Measurements from ENCODE around the gene APOLD1. TPM values are rescaled to one million over a fixed set of nuclear protein-coding genes. Genes with fewer than 3 reads are reported as not detected.
A peak's percentile ranks its signal among the peaks of the same experiment; 100 is the strongest.
"Not testable (repeated sequence)": the region's sequence is repeated elsewhere in the genome, so short reads cannot be mapped to it uniquely, and the experiment has no call there.

APOLD1 gene, protein sequence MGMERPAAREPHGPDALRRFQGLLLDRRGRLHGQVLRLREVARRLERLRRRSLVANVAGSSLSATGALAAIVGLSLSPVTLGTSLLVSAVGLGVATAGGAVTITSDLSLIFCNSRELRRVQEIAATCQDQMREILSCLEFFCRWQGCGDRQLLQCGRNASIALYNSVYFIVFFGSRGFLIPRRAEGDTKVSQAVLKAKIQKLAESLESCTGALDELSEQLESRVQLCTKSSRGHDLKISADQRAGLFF
- 1.4 TPM for polyA plus RNA-seq (2013, experiment 1 of 2)
- 4.1 TPM for polyA plus RNA-seq (2013, experiment 2 of 2)

DNA sequence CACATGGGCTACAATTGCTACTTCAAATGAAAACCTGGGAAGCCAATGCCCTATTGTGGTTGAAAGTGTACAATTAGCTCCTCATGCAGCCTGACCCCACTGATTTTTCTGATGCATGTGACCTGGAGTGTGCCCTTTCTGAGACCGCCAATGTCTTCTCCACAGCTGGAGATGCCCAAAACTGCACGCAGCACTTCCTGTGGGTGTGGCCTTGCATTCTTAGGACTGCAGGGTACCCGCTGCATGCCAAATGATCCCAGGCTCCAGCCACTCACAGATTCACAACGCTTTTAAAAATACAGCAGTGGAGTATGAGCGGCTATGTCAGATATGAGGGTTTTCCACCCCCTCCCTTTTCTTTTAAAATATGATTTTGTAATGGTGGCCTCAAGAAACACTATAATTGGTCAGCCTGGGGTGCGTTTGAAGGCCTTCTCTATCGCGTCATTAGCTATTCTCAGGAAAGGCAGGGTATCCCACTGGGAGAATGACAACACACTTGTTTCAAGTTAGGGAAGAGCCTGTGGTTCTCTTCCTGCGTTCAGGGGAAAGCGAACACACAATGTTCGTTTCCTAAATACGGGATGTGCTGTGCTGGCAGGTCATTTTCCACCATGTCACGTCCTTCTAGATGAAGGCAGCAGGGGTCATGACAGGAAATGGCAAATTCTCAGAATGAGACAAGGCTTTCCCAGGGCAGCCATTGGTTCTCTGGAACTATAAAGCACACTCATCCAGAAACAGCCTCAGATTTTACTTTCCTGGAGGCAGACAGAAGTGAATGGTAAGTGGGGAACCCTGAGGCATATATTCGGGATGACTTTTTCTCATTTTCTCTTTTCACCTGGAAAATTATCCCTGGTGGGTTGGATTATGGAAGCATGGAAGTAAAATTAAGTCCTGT lies at the start of gene APOLD1:
Gene APOLD1, plus strand, starts transcription at position 749 of the 904 bp plus-strand sequence. Its CDS starts 33 bp downstream, at position 782.
- Histone ChIP-seq H3K4me3 (ENCODE audit: low read length) (peak within 1 kb of the TSS; percentile 63), H3K36me3 (ENCODE audit: insufficient read depth, low read length) (no peaks in the 10 kb centered on the region), H3K27me3 (ENCODE audit: insufficient read depth, low read length) (peaks cover 43% of the 10 kb centered on the region), H3K9ac (ENCODE audit: low read depth, low read length) (no peak within 1 kb of the TSS), H3K4me1 (ENCODE audit: insufficient read depth, low read length) (peaks cover 19% of the 10 kb centered on the region; the same call in 1 of the 2 replicates), H3K27ac (ENCODE audit: low read depth, low read length) (peak within 1 kb of the TSS; percentile 59; the same call in 1 of the 2 replicates), H3K9me3 (ENCODE audit: insufficient read depth, low read depth, low read length) (no peaks in the 10 kb centered on the region)
- 21% methylated on average over 12 of the region's 14 CpGs for WGBS

GRCh38 chr12:12736759-12737676 lies 48.4 kb upstream of the APOLD1 start:
- WGBS, result 78% methylated on average over 8 of the region's 9 CpGs
- no peak overlapping the region for H3K4me3 ChIP-seq (ENCODE audit: low read length)

DNA sequence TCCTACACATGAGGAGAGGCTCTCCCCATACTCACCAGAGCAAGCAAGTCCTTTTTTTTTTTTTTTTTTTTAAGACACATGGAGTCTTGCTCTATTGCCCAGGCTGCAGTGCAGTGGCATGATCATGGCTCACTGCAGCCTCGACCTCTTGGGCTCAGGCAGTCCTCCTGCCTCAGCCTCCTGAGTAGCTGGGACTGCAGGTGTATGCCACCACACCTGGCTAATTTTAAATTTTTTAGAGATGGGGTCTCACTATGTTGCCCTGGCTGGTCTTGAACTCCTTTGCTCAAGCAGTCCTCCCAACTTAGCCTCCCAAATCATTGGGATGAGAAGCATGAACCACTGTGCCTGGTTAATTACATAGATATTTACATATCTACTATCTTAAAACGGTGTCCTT lies 47.3 kb upstream of the APOLD1 start:
- not testable (repeated sequence) for H3K27ac ChIP-seq (ENCODE audit: low read depth, low read length); H3K4me3 ChIP-seq (ENCODE audit: low read length); H3K9ac ChIP-seq (ENCODE audit: low read depth, low read length); H3K36me3 ChIP-seq (ENCODE audit: insufficient read depth, low read length); H3K9me3 ChIP-seq (ENCODE audit: insufficient read depth, low read depth, low read length); H3K4me1 ChIP-seq (ENCODE audit: insufficient read depth, low read length); H3K27me3 ChIP-seq (ENCODE audit: insufficient read depth, low read length)
- 65% methylated on average over 2 of the region's 2 CpGs for WGBS

More at GRCh38 chr12:12736759-12737676, 48.4 kb upstream of the APOLD1 start:
- H3K27me3 ChIP-seq (ENCODE audit: insufficient read depth, low read length), result no peaks in the 10 kb centered on the region
- H3K36me3 ChIP-seq (ENCODE audit: insufficient read depth, low read length), result no peaks in the 10 kb centered on the region
- no peaks in the 10 kb centered on the region for H3K4me1 ChIP-seq (ENCODE audit: insufficient read depth, low read length)
- no peaks in the 10 kb centered on the region for H3K9me3 ChIP-seq (ENCODE audit: insufficient read depth, low read depth, low read length)
- H3K9ac ChIP-seq (ENCODE audit: low read depth, low read length), result no peak overlapping the region
- no peak overlapping the region for H3K27ac ChIP-seq (ENCODE audit: low read depth, low read length)

DNA sequence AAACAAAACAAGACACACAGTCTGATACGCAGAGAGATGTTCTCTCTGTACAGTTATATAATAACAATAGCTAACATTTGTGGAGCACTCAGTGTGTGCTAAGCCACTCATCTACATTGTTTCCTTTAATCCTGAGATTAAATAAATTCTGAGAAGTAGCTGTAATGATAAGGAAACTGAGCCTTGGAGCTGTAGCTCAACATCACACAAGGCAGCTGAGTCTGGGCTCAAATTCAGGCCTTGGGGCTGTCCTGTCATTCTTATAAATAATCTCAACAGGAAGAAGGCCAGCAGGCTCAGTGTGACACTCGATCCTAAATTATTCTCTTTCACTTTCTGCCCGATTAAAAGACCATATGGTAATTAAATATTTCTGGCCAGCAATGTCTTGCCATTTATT lies 43.8 kb upstream of the APOLD1 start:
- 88% methylated on average over 3 of the region's 3 CpGs for WGBS
- Histone ChIP-seq H3K27ac (ENCODE audit: low read depth, low read length) (no peak overlapping the region), H3K4me3 (ENCODE audit: low read length) (no peak overlapping the region), H3K9ac (ENCODE audit: low read depth, low read length) (no peak overlapping the region), H3K4me1 (ENCODE audit: insufficient read depth, low read length) (no peaks in the 10 kb centered on the region; the same call in 1 of the 2 replicates), H3K27me3 (ENCODE audit: insufficient read depth, low read length) (no peaks in the 10 kb centered on the region), H3K9me3 (ENCODE audit: insufficient read depth, low read depth, low read length) (no peaks in the 10 kb centered on the region), H3K36me3 (ENCODE audit: insufficient read depth, low read length) (no peaks in the 10 kb centered on the region)

DNA sequence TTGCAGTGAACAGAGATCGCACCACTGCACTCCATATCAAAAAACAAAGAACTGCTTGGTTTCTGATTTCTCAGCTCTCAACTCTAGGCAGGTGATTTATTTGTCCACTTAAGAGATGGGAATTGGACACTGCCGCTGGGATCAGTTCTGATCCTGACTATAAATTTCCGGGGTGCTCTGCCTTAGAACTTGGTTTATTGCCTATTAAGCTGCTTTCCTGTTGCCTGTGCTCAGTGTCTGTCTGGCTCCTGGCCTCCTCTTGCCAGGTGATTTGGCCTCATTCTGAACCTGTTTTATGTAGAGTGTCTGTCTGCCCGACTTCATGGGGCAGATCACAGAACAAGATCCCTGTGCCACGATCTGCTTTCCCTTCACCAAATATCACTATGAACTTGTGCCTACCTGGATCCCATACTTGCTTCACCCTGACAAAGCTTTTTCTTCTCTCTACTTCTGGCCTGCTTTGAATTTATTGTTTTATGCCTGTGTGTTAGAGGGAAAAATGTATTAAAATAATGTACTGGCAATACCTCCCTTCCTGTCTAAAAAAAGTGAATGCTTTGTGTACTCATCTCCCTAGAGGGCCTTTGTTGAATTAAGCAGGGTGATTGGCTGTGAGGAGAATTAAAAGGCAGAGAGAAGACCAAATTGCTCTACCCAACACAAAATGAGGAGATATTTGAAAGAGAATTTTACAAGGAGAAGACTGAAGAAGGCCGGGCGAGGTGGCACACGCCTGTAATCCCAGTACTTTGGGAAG lies 40.7 kb upstream of the APOLD1 start:
- Histone ChIP-seq H3K9me3 (ENCODE audit: insufficient read depth, low read depth, low read length) (no peaks in the 10 kb centered on the region), H3K4me1 (ENCODE audit: insufficient read depth, low read length) (no peaks in the 10 kb centered on the region; the same call in 1 of the 2 replicates), H3K9ac (ENCODE audit: low read depth, low read length) (no peak overlapping the region), H3K27ac (ENCODE audit: low read depth, low read length) (no peak overlapping the region), H3K27me3 (ENCODE audit: insufficient read depth, low read length) (no peaks in the 10 kb centered on the region), H3K36me3 (ENCODE audit: insufficient read depth, low read length) (no peaks in the 10 kb centered on the region), H3K4me3 (ENCODE audit: low read length) (no peak overlapping the region)
- 95% methylated on average over 8 of the region's 8 CpGs for WGBS

DNA sequence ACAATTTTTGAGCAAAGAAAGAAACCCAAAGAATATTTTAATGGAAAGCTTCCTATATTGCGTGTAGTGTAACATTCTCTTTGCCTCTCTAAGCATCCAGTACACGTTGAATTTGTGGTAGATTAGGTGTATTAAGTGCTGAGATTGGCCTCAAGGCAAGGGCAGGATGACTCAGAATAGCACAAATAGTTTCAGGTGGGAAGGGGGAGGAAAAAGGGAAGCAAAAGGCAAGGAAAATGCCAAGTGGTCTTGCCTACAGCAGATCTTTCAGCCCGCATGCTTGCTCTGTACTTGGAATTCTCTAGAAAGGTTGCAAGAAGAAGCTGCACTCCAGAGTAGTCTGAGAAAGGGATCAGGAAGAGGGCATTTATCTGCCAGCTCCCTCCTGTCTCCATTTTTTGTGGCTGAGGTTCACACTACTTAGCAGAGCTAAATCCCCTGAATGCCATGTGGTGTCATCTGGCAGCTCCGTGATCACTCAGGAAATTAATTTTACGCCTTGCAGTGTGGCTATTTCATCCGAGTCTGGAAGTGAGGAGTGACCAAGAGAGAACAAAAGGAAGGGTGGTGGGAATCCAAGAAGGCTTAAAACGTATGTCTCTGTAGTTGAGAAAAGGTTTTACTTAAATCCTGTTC lies 39.8 kb upstream of the APOLD1 start:
- Histone ChIP-seq H3K4me3 (ENCODE audit: low read length) (no peak overlapping the region), H3K27me3 (ENCODE audit: insufficient read depth, low read length) (no peaks in the 10 kb centered on the region), H3K36me3 (ENCODE audit: insufficient read depth, low read length) (no peaks in the 10 kb centered on the region), H3K9me3 (ENCODE audit: insufficient read depth, low read depth, low read length) (no peaks in the 10 kb centered on the region), H3K9ac (ENCODE audit: low read depth, low read length) (no peak overlapping the region), H3K4me1 (ENCODE audit: insufficient read depth, low read length) (no peaks in the 10 kb centered on the region; the same call in 1 of the 2 replicates), H3K27ac (ENCODE audit: low read depth, low read length) (no peak overlapping the region)
- 79% methylated on average over 6 of the region's 7 CpGs for WGBS

DNA sequence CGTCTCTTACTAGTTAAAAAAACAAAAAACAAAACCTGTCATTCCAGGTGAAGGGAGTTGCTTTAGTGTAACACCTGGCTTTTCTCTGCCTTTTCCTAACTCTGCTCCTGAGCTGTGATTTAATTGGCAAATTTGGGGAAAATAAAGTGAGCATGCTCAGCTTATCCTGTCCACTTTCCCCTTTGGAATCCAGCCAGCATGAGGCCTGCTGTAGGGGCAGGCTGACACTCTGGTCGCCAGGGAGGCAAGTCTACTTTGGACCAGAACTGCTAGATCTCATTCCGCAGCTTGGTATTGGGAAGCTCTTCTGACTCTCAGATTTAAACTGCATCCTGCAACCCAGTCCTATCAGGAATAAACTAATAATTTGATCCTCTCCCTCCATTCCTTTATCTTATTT lies 38.2 kb upstream of the APOLD1 start:
- 84% methylated on average over 3 of the region's 3 CpGs for WGBS
- no peak overlapping the region for H3K4me3 ChIP-seq (ENCODE audit: low read length)
- H3K27ac ChIP-seq (ENCODE audit: low read depth, low read length), result no peak overlapping the region

GRCh38 chr12:12748044-12748443 lies 37.4 kb upstream of the APOLD1 start:
- Histone ChIP-seq H3K36me3 (ENCODE audit: insufficient read depth, low read length) (no peaks in the 10 kb centered on the region), H3K4me1 (ENCODE audit: insufficient read depth, low read length) (no peaks in the 10 kb centered on the region; the same call in 1 of the 2 replicates), H3K27ac (ENCODE audit: low read depth, low read length) (no peak overlapping the region), H3K4me3 (ENCODE audit: low read length) (no peak overlapping the region), H3K9ac (ENCODE audit: low read depth, low read length) (no peak overlapping the region), H3K9me3 (ENCODE audit: insufficient read depth, low read depth, low read length) (no peaks in the 10 kb centered on the region), H3K27me3 (ENCODE audit: insufficient read depth, low read length) (no peaks in the 10 kb centered on the region)
- WGBS, result 87% methylated on average over 2 of the region's 3 CpGs

More for the DNA sequence above, 38.2 kb upstream of the APOLD1 start:
- no peak overlapping the region for H3K9ac ChIP-seq (ENCODE audit: low read depth, low read length)
- no peaks in the 10 kb centered on the region for H3K9me3 ChIP-seq (ENCODE audit: insufficient read depth, low read depth, low read length)
- H3K27me3 ChIP-seq (ENCODE audit: insufficient read depth, low read length), result no peaks in the 10 kb centered on the region
- no peaks in the 10 kb centered on the region; the same call in 1 of the 2 replicates for H3K4me1 ChIP-seq (ENCODE audit: insufficient read depth, low read length)
- H3K36me3 ChIP-seq (ENCODE audit: insufficient read depth, low read length), result no peaks in the 10 kb centered on the region

DNA sequence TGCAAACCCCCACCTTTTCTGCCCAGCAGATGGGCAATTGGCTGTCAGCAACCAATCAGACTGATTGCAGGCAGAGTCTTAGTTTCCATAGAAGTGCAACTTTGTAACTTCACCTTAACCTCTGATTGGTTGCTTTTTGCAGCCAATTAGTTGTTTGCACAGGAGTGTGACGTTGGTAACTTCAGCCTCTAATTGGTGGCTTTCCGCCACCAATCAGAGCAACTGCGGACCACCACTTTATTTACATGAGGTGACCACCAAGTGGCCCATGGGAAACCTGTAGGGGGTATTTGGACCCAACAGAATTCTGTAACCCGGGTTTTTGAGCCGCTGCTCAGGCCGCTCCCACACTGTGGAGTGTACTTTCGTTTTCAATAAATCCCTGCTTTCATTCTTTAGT lies 36.0 kb upstream of the APOLD1 start:
- Histone ChIP-seq H3K9me3 (ENCODE audit: insufficient read depth, low read depth, low read length) (no peaks in the 10 kb centered on the region), H3K27me3 (ENCODE audit: insufficient read depth, low read length) (no peaks in the 10 kb centered on the region), H3K4me3 (ENCODE audit: low read length) (no peak overlapping the region), H3K36me3 (ENCODE audit: insufficient read depth, low read length) (no peaks in the 10 kb centered on the region), H3K27ac (ENCODE audit: low read depth, low read length) (no peak overlapping the region), H3K4me1 (ENCODE audit: insufficient read depth, low read length) (no peaks in the 10 kb centered on the region; the same call in 1 of the 2 replicates), H3K9ac (ENCODE audit: low read depth, low read length) (no peak overlapping the region)
- 94% methylated on average over 7 of the region's 7 CpGs for whole genome bisulfite sequencing

DNA sequence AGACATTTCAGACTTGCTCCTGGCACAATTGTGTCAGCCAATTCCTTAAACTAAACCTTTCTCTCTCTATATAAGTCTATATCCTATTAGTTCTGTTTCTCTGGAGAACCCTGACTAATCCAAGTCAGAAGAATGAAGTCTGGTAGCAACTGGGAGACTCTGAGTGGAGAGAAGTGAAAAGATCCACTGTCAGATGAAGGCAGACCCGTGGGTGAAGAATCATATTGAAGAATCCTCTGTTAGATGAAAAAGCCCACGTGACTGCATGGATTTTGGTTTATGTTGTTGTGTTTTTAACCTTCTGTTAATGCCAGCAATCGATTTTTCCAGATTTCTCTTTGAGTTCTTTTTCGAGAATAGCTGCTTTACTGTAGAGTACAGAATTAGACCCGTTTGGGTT lies 29.5 kb upstream of the APOLD1 start:
- Histone ChIP-seq H3K27me3 (ENCODE audit: insufficient read depth, low read length) (no peaks in the 10 kb centered on the region), H3K27ac (ENCODE audit: low read depth, low read length) (no peak overlapping the region), H3K4me1 (ENCODE audit: insufficient read depth, low read length) (no peaks in the 10 kb centered on the region), H3K4me3 (ENCODE audit: low read length) (no peak overlapping the region), H3K36me3 (ENCODE audit: insufficient read depth, low read length) (no peaks in the 10 kb centered on the region), H3K9ac (ENCODE audit: low read depth, low read length) (no peak overlapping the region), H3K9me3 (ENCODE audit: insufficient read depth, low read depth, low read length) (no peaks in the 10 kb centered on the region)
- 86% methylated on average over 5 of the region's 5 CpGs for WGBS

All from HUES64 (cell line).